HG02840 (cell line): Measurements from ENCODE around the gene EPHA8.

Source experiments
- ATAC-seq: cut with Tn5 transposase; IDR thresholded peaks from one replicate; pipeline ENCODE4 v1.9.1; 2021; ENCODE audit warnings: mild to moderate bottlenecking, moderate library complexity, moderate number of reproducible peaks; ENCODE audit not compliant: unreplicated experiment, low FRiP score

The EPHA8 gene

DNA sequence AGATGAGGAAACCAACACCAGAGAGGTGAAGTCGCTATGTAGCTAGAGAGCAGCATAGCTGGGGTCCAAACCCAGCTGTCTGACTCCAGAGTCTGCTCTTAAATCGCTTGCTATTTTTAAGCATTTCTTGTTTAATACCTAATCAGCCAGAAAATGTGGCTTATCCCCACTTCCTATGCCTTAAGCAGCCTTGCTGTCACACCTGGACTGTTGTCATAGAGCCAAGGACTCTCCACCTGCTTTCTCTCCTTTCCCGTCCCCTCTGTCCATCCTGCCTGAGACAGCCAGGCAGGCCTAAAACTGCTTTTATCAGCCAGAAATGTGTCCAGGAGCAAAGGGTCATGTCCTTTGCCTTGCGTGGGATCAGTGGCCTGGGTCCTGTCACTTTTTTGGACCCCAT is 28.3 kb upstream of the EPHA8 start:
- ATAC-seq: no peak

DNA sequence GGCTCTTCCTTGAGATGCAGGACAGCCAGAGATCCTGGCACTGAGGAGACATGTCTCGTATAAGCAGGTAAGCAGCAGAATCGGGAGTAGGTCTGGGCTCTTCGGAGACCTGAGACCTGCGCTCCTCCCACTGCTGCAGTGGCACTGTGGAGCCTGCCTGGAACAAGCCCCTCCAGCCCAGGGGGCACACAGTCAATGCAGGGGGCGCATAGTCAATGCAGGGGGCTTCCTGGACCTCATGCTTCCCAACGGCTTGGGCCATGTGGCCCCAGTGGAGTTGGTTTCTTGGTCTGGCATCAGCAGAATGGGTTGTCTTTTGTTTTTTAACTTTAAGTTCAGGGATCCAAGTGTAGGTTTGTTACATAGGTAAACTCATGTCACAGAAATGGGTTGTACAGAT is 27.9 kb upstream of the EPHA8 start:
- no peak for ATAC-seq

DNA sequence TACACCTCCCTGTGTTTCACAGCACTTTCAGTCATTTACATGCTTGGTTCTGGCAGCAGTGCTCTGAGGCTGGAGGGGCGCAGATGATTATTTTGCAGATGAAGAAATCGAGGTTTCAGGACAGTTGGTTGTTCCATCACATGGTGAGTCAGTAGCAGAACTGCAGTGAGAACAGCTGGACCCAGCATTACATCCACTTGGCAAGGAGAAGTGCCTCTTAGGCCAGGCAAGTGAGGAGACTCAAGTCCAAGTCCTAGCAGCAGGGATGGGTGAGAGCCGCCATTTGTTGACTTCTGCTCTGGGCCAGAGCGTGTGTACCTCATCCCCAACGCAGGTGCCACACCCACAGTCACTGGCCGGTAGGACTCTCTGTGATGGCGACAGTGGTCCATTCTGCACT is 26.8 kb upstream of the EPHA8 start:
- ATAC-seq: no peak

DNA sequence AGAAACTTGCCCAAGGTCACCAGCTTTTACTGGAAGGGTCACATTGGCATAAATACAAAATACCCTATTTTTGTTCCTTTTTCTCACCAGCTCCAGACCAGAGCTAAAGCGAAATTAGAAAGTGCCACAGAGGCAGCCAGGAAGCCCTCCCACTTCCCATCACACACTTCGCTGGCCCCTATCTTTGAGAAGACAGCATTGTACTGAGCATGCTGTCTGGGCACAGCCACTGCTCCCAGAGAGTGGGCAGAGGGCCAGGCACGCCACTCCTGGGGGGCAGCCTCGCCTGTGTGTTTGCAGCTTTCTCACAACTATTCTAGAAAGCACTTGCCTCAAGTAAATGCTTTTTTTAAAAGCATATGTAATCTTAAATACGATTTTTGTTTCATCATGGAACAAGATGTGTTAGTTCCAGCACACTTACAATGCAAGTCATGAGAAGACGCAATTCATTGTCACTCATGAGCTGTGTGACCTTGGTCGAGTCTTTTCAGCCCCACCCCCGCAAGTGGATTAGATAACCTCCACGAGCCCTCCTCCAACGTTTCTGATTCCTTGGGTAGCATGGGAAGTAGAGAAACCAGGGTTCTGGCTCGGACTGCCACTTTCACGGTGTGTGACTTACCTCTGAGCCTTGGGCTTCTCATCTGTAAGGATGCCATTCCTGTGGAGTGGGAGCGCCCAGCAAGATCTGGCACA is 25.7 kb upstream of the EPHA8 start:
- no peak for ATAC-seq

DNA sequence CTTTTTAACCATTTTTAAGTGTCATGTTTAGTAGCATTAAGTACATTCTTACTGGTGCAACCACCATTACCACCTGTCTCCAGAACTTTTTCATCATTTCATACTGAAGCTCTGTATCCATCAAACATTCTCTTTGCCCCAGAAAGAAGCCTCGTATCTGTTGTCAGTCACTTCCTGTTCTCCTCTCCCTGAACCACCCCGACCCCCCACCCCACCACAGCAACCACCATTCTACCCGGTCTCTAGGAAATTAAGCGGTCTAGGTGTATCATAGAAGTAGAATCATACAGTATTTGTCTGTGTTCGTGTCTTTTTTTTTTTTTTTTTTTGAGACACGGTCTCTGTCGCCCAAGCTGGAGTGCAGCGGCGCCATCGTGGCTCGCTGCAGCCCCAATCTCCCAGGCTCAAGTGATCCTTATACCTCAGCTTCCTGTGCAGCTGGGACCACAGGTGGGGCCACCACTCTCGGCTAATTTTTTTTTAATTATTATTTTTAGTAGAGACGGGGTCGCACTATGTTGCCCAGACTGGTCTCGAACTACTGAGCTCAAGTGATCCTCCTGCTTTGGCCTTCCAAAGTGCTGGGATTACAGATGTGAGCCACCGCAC is 23.7 kb upstream of the EPHA8 start:
- ATAC-seq: no peak

DNA sequence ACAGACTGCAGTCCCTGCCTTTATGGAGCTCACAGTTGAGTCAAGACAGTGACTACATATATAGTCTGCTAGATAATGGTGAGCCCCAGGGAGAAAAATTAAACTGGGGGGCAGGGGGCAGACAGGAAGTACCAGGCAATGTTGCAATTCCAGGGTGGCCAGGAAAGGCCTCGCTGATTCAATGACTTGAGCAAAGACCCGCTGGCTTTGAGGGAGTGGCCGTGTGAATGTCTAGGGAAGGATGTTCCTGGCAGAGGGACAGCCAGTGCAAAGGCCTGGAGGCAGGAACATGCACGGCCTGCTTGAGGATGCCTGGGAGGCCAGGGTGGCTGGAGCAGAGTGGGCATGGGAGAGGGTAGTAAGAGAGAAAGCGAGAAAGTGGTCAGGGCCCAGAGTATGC is 23.0 kb upstream of the EPHA8 start:
- ATAC-seq: no peak

DNA sequence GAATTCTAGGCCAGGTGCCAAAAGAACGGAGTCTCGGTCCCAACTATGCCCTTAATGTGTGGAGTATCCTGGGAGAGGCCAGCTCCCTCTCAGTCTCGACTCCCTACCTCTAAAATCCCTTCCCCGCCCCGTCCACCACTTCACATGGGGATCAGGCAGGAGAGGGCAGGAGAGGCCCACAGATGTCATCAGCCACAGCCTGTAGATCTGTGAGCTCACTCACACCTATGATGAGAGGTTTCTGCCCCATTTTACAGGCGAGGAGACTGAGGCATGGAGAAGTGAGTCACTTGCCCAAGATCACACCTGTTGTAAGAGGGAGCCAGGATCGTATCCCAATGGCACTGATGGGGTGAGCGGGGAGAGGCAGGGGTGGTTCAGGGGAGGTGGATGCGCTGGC is 20.4 kb upstream of the EPHA8 start:
- ATAC-seq: no peak

DNA sequence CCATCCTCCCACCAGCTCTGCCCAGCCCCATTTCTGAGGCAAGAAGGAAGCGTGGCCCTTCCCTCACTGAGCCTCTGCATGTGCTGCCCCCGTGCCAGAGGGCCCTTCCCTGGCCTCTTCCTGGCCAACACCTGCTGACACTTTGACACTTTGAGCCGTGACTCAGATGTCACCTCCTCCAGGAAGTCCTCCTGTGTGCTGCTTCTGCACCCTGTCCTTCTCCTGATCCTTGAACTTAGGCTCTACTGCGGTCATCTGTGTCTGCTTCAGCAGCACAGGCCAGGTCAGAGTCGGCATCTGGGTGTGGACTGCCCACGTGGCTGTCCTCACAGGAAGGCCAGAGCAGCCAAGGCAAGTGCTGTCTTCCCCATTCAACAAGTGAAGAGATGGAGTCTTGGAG is 19.6 kb upstream of the EPHA8 start:
- ATAC-seq: no peak

DNA sequence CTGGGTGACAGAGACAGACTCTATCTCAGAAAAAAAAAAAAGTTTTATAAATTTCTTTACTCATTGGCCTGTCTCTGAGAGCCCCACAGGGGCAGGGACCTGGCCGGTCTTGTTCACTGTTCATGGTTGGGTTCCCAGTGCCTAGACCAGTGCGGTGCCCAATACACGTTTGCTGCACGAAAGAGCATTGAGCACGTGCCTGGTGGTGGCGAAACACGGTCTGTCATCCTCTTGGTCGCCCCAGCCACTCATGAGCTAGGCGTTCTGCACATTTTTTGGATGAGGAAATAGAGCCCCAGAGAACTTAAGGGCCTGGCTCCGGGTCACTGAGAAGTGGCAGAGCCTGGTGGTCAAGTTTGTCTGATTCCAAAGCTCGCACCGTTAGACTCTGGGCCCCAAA is 18.7 kb upstream of the EPHA8 start:
- no peak for ATAC-seq

DNA sequence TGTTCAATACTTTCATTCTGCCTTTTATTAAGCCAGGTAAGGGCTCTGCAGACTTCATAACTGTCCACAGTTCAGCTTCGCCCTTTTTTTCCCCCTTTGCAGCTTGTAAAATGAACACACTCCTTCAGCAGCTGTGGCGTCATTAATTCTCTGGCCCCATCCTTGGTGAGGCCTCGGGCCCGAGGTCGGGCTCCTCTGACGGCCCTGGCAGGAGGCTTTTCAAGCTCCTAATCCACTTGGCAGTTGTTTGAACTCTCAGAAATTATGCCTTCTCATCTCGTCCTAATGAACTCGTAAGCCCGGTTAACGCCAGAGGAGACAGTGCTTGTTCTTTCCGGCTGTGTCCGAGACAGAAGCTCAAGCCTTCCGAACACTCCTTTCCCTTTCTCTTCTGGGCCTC is 18.1 kb upstream of the EPHA8 start:
- ATAC-seq: no peak

DNA sequence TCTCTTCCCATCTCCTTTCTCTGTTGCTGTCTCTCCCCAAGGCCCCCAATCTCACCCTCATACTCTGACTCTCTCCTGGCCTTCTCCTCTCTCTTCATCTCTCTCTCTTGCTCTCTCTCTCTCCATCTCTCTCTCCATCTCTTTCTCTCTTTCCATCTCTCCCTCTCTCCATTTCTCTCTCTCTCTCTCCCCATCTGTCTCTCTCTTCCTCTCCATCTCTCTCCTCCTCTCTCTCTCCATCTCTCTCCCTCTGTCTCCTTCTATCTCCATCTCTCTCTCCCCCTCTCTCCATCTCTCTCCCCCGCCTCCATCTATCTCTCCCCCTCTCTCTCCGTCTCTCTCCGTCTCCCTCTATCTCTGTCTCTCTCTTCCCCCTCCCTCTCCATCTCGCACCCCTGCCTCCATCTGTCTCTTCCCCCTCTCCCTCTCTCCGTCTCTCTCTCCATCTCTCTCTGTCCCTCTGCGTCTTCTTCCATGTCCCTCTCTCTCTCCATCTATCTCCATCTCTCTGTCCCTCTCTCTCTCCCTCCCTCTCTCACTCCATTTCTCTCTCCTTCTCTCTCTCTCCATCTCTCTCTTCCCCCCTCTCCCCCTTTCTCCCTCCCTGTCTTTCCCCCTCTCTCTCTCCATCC is 16.0 kb upstream of the EPHA8 start:
- ATAC-seq: no peak

DNA sequence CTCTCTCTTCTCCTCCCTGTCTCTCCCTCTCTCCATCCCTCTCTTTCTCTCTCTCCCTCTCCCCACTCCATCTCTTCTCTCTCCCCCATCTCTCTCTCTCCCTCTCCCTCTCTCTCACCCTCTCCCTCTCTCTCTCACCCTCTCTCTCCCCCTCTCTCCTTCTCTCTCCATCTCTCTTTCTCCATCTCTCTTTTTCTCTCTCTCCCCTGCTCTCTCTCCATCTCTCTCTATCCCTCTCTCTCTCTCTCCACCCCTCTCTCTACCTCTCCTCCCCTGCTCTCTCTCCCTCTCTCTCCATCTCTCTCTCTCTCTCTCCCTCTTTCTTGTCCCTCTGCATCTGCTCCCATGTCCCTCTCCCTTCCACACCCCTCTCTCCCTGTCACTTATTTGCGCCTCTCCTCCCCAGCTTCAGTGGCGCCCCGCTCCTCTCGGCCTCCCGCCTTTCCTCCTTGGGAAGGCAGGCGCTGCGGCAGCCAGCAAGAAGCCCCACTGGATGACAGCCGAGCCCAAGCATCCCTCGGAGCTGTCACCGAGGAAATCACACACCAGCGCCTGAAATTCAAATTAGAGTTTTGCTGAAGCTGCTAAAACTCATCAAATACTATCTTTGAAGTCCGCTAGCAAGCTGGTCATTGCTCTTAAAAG is 15.3 kb upstream of the EPHA8 start:
- no peak for ATAC-seq

DNA sequence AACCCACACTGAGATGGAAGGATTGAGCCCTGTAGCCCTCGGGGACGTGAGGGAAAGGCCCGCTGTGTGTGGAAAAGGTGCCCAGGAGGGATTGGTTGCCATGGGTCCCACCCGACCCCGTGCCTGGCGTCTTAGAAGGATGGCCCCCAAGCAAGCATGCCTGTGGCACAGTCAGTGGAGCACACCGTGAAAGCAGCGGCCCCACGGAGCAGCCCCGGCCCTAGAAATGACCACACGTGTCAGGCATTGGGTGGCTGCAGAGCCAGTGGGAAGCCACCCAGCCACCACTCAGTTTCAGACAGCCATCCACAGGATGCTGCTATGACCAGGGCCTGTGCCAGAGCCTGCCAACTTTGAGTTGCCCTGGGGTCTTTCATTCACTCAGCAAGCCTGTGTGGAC is 13.3 kb upstream of the EPHA8 start:
- no peak for ATAC-seq

DNA sequence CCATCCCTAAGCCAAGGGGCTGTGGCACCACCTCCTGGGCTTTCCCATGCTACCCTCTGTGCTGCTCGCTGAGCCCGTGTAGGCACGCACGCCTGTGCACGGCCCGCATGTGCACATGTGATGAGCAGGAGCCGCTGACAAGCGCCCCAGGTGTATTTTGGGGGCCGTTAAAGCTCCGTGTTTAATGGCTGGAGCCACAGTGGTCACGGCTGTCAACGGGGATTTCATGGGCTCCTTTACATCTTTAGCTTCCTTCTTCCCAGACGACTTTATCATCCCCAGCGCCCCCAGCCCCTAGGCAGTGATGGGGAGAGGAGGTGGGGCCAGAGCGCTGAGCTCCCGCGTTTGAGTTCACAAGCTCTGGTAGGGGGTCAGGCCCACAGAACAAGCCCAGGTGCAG is 11.7 kb upstream of the EPHA8 start:
- no peak for ATAC-seq

DNA sequence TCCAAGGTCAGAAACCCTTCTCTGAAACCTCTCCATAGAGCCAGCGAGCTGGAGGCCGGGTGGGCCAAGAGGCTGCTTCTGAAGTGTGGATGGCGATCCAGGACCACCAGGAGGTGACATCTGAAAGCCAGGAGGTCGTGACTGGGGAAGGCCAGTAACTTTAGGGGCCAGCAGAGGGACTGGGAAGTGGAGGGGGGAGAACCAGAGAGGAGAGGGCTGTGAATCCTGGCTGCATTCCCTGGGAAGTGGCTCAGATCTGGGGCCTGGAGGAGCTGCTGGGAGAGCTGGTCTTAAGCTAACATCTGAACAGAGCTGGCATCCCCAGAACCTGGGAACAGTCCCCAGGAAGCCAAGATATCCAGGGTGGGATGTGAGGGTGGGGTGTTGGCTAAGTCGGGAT is 11.3 kb upstream of the EPHA8 start:
- ATAC-seq: no peak

DNA sequence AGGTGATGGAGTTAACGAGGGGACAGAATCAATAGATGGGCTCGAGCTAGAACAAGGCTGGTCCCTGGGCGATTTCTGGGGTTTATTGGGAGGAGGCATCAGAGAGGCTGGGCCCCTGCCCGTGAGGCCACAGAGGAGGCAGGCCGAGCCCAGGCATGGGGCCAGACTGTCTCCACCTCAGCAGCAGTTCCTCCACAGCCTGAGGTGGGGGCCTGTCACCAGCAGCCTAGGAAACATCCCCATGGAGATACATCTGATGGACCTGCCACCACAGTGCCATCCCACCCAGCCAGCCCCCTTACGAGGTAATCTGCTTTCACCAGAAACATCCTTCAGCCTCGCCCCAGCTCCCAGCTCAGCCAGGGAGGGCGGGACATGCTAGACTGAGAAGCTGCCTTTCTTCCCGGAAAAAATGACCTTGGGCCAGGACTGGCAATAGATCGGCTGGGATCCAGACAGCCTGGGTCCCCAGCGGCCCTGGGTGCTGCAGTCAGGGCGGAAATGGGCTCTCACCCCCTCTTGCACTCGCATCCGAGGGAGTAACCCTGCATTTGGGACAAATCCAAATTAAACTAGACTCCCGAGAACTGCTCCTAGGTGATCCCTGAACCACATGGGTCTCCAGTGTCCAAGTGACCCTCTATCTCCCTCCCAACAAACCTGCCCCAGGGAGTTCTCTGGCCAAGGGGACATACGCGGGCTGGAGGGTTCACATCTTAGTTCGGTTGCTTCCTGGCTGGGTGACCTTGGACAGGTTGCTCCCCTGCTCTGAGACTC is 10.0 kb upstream of the EPHA8 start:
- no peak for ATAC-seq

DNA sequence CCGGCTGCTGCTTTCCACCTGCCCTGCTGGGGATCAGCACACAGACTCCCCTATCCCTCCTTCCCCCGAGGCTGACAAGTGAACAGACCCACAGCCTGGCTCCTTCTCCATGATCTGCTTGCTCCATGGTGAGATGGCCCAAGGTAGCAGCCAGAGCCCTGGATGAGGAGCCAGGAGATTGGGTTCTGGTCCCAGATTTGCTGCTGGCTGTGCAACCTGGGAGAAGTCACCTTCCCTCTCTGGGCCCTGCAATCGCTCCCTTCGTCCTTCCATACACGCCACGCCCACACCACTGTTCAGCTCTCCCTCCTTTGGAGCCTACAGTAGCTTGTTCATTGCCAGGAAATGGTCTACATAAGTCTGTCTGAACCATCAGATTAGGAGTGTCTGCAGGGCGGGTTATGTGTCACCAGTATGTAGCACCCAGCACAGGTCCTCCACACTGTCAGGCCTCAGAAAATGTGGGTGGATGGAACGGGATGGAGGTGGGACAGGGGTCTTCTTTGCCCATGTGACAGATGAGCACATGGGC is 9.2 kb upstream of the EPHA8 start:
- no peak for ATAC-seq

DNA sequence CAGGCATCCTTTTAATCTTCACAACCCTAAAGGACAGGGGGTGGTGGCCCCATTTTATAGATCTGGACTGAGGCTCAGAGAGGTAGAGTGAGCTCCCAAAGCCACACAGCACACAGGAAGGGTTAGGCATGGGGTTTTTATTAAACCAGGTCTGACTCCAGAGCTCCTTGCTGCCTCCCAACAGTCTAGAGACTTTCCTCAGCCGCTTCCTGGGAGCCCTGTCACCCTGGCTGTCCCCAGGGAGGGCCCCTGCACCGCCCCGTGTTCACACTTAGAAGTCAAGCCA is 8.0 kb upstream of the EPHA8 start:
- ATAC-seq: no peak

DNA sequence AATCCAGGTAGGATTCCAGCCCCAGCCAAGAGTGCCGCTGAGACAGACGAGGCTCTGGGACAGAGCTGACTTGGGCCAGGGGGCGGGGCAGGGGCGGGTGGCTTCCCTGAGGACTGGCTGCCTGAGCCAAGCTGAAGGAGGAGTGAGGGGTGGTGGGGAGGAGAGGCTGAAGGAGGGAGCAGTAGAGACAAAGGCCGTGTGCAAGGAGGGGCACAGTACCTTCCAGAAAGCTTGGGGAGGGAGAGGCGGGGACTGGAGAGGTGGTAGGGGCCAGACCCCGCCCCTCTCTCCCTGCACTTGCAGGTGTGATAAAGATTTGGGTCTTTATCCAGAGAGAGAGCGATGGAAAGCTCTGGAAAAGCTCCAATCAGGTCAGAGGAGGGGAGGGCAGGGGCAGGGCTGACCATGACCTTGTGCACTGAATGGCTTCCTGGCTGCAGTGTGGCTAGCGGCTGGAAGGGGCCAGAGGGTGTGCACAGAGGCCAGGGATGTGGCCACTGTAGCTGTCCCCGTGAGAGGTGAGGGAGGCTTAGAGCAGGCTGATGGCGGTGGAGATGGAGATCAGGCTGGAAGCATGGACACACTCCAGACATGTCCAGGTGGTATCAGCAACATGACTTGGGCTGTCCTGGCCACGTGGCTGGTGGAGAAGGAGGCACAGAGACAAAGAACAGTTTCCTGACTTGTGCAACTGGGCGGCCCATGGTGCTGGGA is 6.7 kb upstream of the EPHA8 start:
- ATAC-seq: no peak

DNA sequence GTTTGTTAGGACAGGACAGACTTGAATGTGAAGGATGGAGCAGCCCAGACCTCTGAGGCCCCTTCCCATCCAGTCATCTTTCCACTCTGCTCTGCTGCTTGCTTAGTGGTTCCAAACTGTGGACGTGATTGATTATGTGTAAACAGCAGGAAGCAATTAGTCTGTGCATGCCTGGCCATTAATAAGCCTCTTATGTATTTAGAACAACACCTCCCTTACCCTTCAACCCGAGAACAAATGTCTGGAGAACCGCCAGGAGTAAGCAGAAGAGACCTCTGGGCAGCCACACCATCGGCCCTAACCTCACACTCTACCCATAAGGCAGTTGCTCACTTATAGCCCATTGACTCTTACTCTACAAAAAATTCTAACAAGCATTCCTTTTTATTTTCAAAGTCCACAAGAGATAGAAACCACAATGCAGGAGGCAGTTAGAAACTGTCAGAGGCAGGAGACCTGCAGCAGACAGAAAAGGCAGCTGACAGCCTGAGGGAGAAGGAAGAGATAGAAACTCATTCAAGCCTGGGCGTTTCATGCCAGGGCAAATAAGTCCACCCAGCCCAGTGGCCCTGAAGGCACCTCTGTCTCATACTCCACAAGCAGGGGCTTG is 5.8 kb upstream of the EPHA8 start:
- no peak for ATAC-seq
